ENCODE results near the gene TANC2. TPM values are rescaled to one million over a fixed set of nuclear protein-coding genes. Genes with fewer than 3 reads are reported as not detected.
A peak's percentile ranks its signal among the peaks of the same experiment; 100 is the strongest.

The TANC2 gene
- total RNA-seq = 53.4 TPM

- peak; percentile 78 for DNase-seq
Observed at GRCh38 chr17:62965686-62966425, at the start of gene TANC2. TSS of gene TANC2 (plus strand) at chr17:62966235. CDS start at chr17:63009560, 43,325 bp downstream.

GRCh38 chr17:62916684-62917571 is 49.1 kb upstream of the TANC2 start:
- DNase-seq = no peak

GRCh38 chr17:62919388-62919787 is 46.6 kb upstream of the TANC2 start:
- DNase-seq = no peak

- no peak for DNase-seq
Observed at GRCh38 chr17:62920300-62920699, 45.7 kb upstream of the TANC2 start.

- DNase-seq = no peak
Observed at GRCh38 chr17:62921817-62922216, 44.2 kb upstream of the TANC2 start.

- no peak for DNase-seq
Observed at GRCh38 chr17:62923258-62924150, 42.5 kb upstream of the TANC2 start.

- DNase-seq = no peak
Observed at GRCh38 chr17:62925267-62925836, 40.7 kb upstream of the TANC2 start.

GRCh38 chr17:62927083-62927482 is 39.0 kb upstream of the TANC2 start:
- no peak for DNase-seq

- DNase-seq = no peak
Observed at GRCh38 chr17:62929320-62929719, 36.7 kb upstream of the TANC2 start.

GRCh38 chr17:62931101-62931500 is 34.9 kb upstream of the TANC2 start:
- DNase-seq = no peak

GRCh38 chr17:62933501-62934385 is 32.3 kb upstream of the TANC2 start:
- DNase-seq = peak; percentile 0

GRCh38 chr17:62935098-62935497 is 30.9 kb upstream of the TANC2 start:
- no peak for DNase-seq

GRCh38 chr17:62935523-62935922 is 30.5 kb upstream of the TANC2 start:
- DNase-seq = no peak

- no peak for DNase-seq
Observed at GRCh38 chr17:62937606-62938005, 28.4 kb upstream of the TANC2 start.

GRCh38 chr17:62941358-62941991 is 24.6 kb upstream of the TANC2 start:
- DNase-seq = no peak

GRCh38 chr17:62948370-62948769 is 17.7 kb upstream of the TANC2 start:
- no peak for DNase-seq

GRCh38 chr17:62949036-62949435 is 17.0 kb upstream of the TANC2 start:
- no peak for DNase-seq

- DNase-seq = no peak
Observed at GRCh38 chr17:62950067-62950466, 16.0 kb upstream of the TANC2 start.

GRCh38 chr17:62955841-62956352 is 10.1 kb upstream of the TANC2 start:
- DNase-seq = no peak

GRCh38 chr17:62963296-62963695 is 2.7 kb upstream of the TANC2 start:
- DNase-seq = no peak

All from skin of body (tissue), 2 donors.